Measurements from ENCODE around the gene PDGFD. TPM values are rescaled to one million over a fixed set of nuclear protein-coding genes. Genes with fewer than 3 reads are reported as not detected.

The PDGFD gene
- total and polyA plus RNA-seq, 2 donors (not counting 1 experiment from before 2014, with no cell fraction given): 0.07 to 0.71 TPM

- H3K79me2 ChIP-seq (ENCODE audit: control insufficient read depth, insufficient read depth, low read length): no peaks in the 10 kb centered on the region
- no CpG with 5 or more reads among the region's 3 CpGs for WGBS (ENCODE audit: insufficient coverage)
- H3K9me3 Mint-ChIP-seq (ENCODE audit: insufficient read depth): peaks cover 3% of the 10 kb centered on the region
- TF ChIP-seq EZH2 (IDR thresholded peaks at IDR 0.05; ENCODE audit: borderline replicate concordance, insufficient read depth, low read depth, low read length, poor library complexity, severe bottlenecking): no peak
- H3K27me3 ChIP-seq (replicated peaks in 1 of 4; ENCODE audit: control extremely low read depth in 1 of 4, control insufficient read depth in 3 of 4, insufficient read depth in 4 of 4, low read length in 3 of 4): no peaks in the 10 kb centered on the region
- no peaks in the 10 kb centered on the region for H3K36me3 ChIP-seq (replicated peaks in 1 of 2; ENCODE audit: control extremely low read depth in 1 of 2, control insufficient read depth in 1 of 2, extremely low read depth in 1 of 2, insufficient read depth in 2 of 2, low read length in 1 of 2)
- intact Hi-C loops (cut with micrococcal nuclease): no loop called here
- no peak overlapping the region for H3K4me3 ChIP-seq (ENCODE audit: control extremely low read depth in 1 of 5, extremely low read depth in 1 of 5, insufficient read depth in 1 of 5, low read depth in 2 of 5, low read length in 4 of 5)
- ATAC-seq (ENCODE audit: low read depth) (no peak), DNase-seq (no peak)
- no peak overlapping the region for H2AFZ ChIP-seq (ENCODE audit: insufficient read depth, low read depth, low read length, poor library complexity, severe bottlenecking)
- no peak overlapping the region for H3K4me3 Mint-ChIP-seq
- no peak overlapping the region for H3K27ac ChIP-seq (ENCODE audit: low read length in 2 of 2)
- no peak overlapping the region for H3K27ac Mint-ChIP-seq
- H4K20me1 ChIP-seq (ENCODE audit: control insufficient read depth, insufficient read depth, low read length, poor library complexity, severe bottlenecking): no peaks in the 10 kb centered on the region
- no peak overlapping the region for H3K9ac ChIP-seq (ENCODE audit: low read length)
- H3K9me3 ChIP-seq (ENCODE audit: control extremely low read depth in 1 of 3, control insufficient read depth in 2 of 3, insufficient read depth in 1 of 3, low read length in 2 of 3): no peaks in the 10 kb centered on the region
- no peaks in the 10 kb centered on the region for H3K4me1 ChIP-seq (ENCODE audit: control insufficient read depth in 2 of 2, insufficient read depth in 2 of 2, low read length in 2 of 2)
- ChIA-PET POLR2A (no interaction called here), CTCF (no interaction called here)
- H3K4me2 ChIP-seq (replicated peaks; ENCODE audit: low read depth, low read length, poor library complexity, severe bottlenecking): no peak overlapping the region
- H3K27me3 Mint-ChIP-seq: no peaks in the 10 kb centered on the region
- no peaks in the 10 kb centered on the region for H3K4me1 Mint-ChIP-seq
Observed at GRCh38 chr11:104028476-104029263, 135.3 kb downstream of the PDGFD start.

- Histone ChIP-seq H3K4me2 (replicated peaks; ENCODE audit: low read depth, low read length, poor library complexity, severe bottlenecking) (no peak overlapping the region), H3K4me3 (ENCODE audit: control extremely low read depth in 1 of 5, extremely low read depth in 1 of 5, insufficient read depth in 1 of 5, low read depth in 2 of 5, low read length in 4 of 5) (no peak overlapping the region), H3K4me1 (ENCODE audit: control insufficient read depth in 2 of 2, insufficient read depth in 2 of 2, low read length in 2 of 2) (no peaks in the 10 kb centered on the region), H3K9me3 (ENCODE audit: control extremely low read depth in 1 of 3, control insufficient read depth in 2 of 3, insufficient read depth in 1 of 3, low read length in 2 of 3) (no peaks in the 10 kb centered on the region), H4K20me1 (ENCODE audit: control insufficient read depth, insufficient read depth, low read length, poor library complexity, severe bottlenecking) (no peaks in the 10 kb centered on the region), H2AFZ (ENCODE audit: insufficient read depth, low read depth, low read length, poor library complexity, severe bottlenecking) (no peak overlapping the region), H3K27me3 (replicated peaks in 1 of 4; ENCODE audit: control extremely low read depth in 1 of 4, control insufficient read depth in 3 of 4, insufficient read depth in 4 of 4, low read length in 3 of 4) (no peaks in the 10 kb centered on the region), H3K9ac (ENCODE audit: low read length) (no peak overlapping the region), H3K79me2 (ENCODE audit: control insufficient read depth, insufficient read depth, low read length) (no peaks in the 10 kb centered on the region), H3K36me3 (replicated peaks in 1 of 2; ENCODE audit: control extremely low read depth in 1 of 2, control insufficient read depth in 1 of 2, extremely low read depth in 1 of 2, insufficient read depth in 2 of 2, low read length in 1 of 2) (no peaks in the 10 kb centered on the region), H3K27ac (ENCODE audit: low read length in 2 of 2) (no peak overlapping the region)
- intact Hi-C loops (cut with micrococcal nuclease): no loop called here
- ATAC-seq (ENCODE audit: low read depth) (no peak), DNase-seq (no peak)
- no peak for TF ChIP-seq EZH2 (IDR thresholded peaks at IDR 0.05; ENCODE audit: borderline replicate concordance, insufficient read depth, low read depth, low read length, poor library complexity, severe bottlenecking)
- no peak for TF ChIP-seq CTCF (IDR thresholded peaks at IDR 0.05)
- Mint-ChIP-seq H3K27me3 (no peaks in the 10 kb centered on the region), H3K4me3 (no peak overlapping the region), H3K9me3 (ENCODE audit: insufficient read depth) (no peaks in the 10 kb centered on the region), H3K27ac (no peak overlapping the region), H3K4me1 (no peaks in the 10 kb centered on the region)
- CTCF ChIA-PET: no interaction called here
- WGBS (ENCODE audit: insufficient coverage): no CpG with 5 or more reads among the region's 2 CpGs
- POLR2A ChIA-PET: no interaction called here
Observed at GRCh38 chr11:104024572-104024971, 139.4 kb downstream of the PDGFD start.

Measured in B cell (primary cell).